SK-N-SH (cell line): ENCODE data around the gene UBE2D2. TPM values are rescaled to one million over a fixed set of nuclear protein-coding genes. Genes with fewer than 3 reads are reported as not detected.
"Not testable (repeated sequence)": the region's sequence is repeated elsewhere in the genome, so short reads cannot be mapped to it uniquely, and the experiment has no call there.

Experiments used
- CTCF ChIA-PET: fragments of 300-600, 350-600 bp; formaldehyde crosslinking; extraction: SDS; loops from one replicate; lab custom pipeline; 2021; lab: Yijun Ruan, JAX
- POLR2A ChIA-PET: fragments of 350-600 bp; sonication (Branson Sonifier 250); formaldehyde crosslinking; extraction: SDS; loops from one replicate; lab custom pipeline; 2020; ENCODE audit warnings: antibody characterized with exemption, inconsistent platforms; lab: Yijun Ruan, JAX
- DNase-seq: peaks from one replicate; pipeline ENCODE4 v3.0.0; 2012
- H2AFZ ChIP-seq: fragments of 200-600 bp; sonication (generic); 2 replicates; pipeline ENCODE4 v1.8.1; 2016; ENCODE audit warnings: antibody characterized with exemption, mild to moderate bottlenecking, low read depth
- H3F3A ChIP-seq: fragments of 200-600 bp; sonication (generic); replicated peaks from 2 replicates; pipeline ENCODE3; 2016; ENCODE audit warnings: antibody characterized with exemption, mild to moderate bottlenecking; ENCODE audit not compliant: insufficient read depth
- H3K27ac ChIP-seq, 2 experiments: fragments of 200-500 bp in 1 of 2; fragments of 200-600 bp in 1 of 2; sonication (Bioruptor generic) in 1 of 2; sonication (generic), shearing (Covaris generic) in 1 of 2; 2 replicates each; pipeline versions ENCODE4 v1.5.1 to v1.6.1; 2014 to 2016; ENCODE audit warnings: low read depth in 2 of 2, inconsistent platforms in 1 of 2, low read length in 1 of 2, mild to moderate bottlenecking in 1 of 2, mixed read lengths in 1 of 2
- H3K27me3 ChIP-seq: fragments of 200-600 bp; sonication (generic), shearing (Covaris generic); 2 replicates; pipeline ENCODE4 v1.6.1; 2016; ENCODE audit warnings: mixed run types; ENCODE audit not compliant: insufficient read depth
- H3K36me3 ChIP-seq, 2 experiments: fragments of 200-500 bp in 1 of 2; fragments of 200-600 bp in 1 of 2; sonication (Bioruptor generic) in 1 of 2; sonication (generic) in 1 of 2; replicated peaks in 1 of 2; 2 replicates each; pipeline versions ENCODE3 to v1.5.1; 2014 to 2016; ENCODE audit warnings: low read length in 1 of 2, mild to moderate bottlenecking in 1 of 2; ENCODE audit not compliant: insufficient read depth in 2 of 2, control insufficient read depth in 1 of 2
- H3K4me1 ChIP-seq, 2 experiments: fragments of 200-500 bp in 1 of 2; fragments of 200-600 bp in 1 of 2; sonication (Bioruptor generic) in 1 of 2; sonication (generic), shearing (Covaris generic) in 1 of 2; 2 replicates each; pipeline versions ENCODE4 v1.5.1 to v1.6.1; 2014 to 2016; ENCODE audit warnings: low read depth in 1 of 2, low read length in 1 of 2, mixed run types in 1 of 2; ENCODE audit not compliant: insufficient read depth in 2 of 2, control insufficient read depth in 1 of 2
- H3K4me2 ChIP-seq: fragments of 200-600 bp; sonication (generic), shearing (Covaris generic); 2 replicates; pipeline ENCODE4 v1.6.1; 2017; ENCODE audit warnings: mixed run types
- H3K4me3 ChIP-seq, 2 experiments: fragments of 200-500 bp in 1 of 2; fragments of 200-600 bp in 1 of 2; sonication (Bioruptor generic) in 1 of 2; sonication (generic), shearing (Covaris generic) in 1 of 2; 2 replicates each; pipeline versions ENCODE4 v1.5.1 to v1.8.1; 2014 to 2016; ENCODE audit warnings: low read depth in 2 of 2, inconsistent platforms in 1 of 2, low read length in 1 of 2, mild to moderate bottlenecking in 1 of 2, mixed read lengths in 1 of 2, moderate library complexity in 1 of 2
- H3K79me2 ChIP-seq: fragments of 200-600 bp; sonication (generic); 2 replicates; pipeline ENCODE4 v1.8.1; 2017; ENCODE audit warnings: mild to moderate bottlenecking; ENCODE audit not compliant: insufficient read depth
- H3K9ac ChIP-seq: fragments of 200-600 bp; sonication (generic); 2 replicates; pipeline ENCODE4 v1.6.1; 2017; ENCODE audit warnings: mixed run types
- H3K9me2 ChIP-seq: fragments of 200-600 bp; sonication (generic); 2 replicates; pipeline ENCODE4 v1.6.1; 2017; ENCODE audit warnings: mixed run types
- H3K9me3 ChIP-seq: fragments of 200-600 bp; sonication (generic); 2 replicates; pipeline ENCODE4 v1.6.1; 2017; ENCODE audit warnings: mixed run types, mild to moderate bottlenecking, moderate library complexity
- H4K20me1 ChIP-seq: fragments of 200-600 bp; sonication (generic); 2 replicates; pipeline ENCODE4 v1.6.1; 2017; ENCODE audit warnings: mild to moderate bottlenecking, mixed run types; ENCODE audit not compliant: insufficient read depth
- CHD2 ChIP-seq: fragments of 150-350 bp; IDR thresholded peaks from 2 replicates; pipeline ENCODE4 v1.6.1; 2018; ENCODE audit warnings: low read length; ENCODE audit not compliant: partially characterized antibody
- EP300 ChIP-seq, 2 experiments: IDR thresholded peaks; 2 replicates each; pipeline versions ENCODE4 v1.4.0 to v1.6.1; 2012; ENCODE audit warnings: borderline replicate concordance in 1 of 2, low read depth in 1 of 2, low read length in 1 of 2
- EZH2phosphoT487 ChIP-seq: fragments of 200-600 bp; sonication (generic); IDR thresholded peaks from 2 replicates; pipeline ENCODE4 v1.6.1; 2017; ENCODE audit warnings: low read depth, mixed run types, mild to moderate bottlenecking, antibody characterized with exemption, moderate library complexity, borderline replicate concordance
- FOSL2 ChIP-seq: IDR thresholded peaks from 2 replicates; pipeline ENCODE4 v1.4.0; 2012; ENCODE audit warnings: low read depth, mild to moderate bottlenecking, moderate library complexity, borderline replicate concordance
- FOXM1 ChIP-seq: IDR thresholded peaks from 2 replicates; pipeline ENCODE4 v1.4.0; 2012; ENCODE audit warnings: low read depth, mild to moderate bottlenecking
- MAX ChIP-seq: IDR thresholded peaks from 2 replicates; pipeline ENCODE4 v1.4.0; 2012; ENCODE audit warnings: low read depth
- MXI1 ChIP-seq: IDR thresholded peaks from 2 replicates; pipeline ENCODE4 v1.6.1; 2012; ENCODE audit warnings: mild to moderate bottlenecking, low read depth, low read length, improper control_type of control experiment
- RAD21 ChIP-seq: IDR thresholded peaks from 2 replicates; pipeline ENCODE4 v1.6.1; 2012; ENCODE audit warnings: mild to moderate bottlenecking, low read length
- RCOR1 ChIP-seq: fragments of 150-350 bp; IDR thresholded peaks from 2 replicates; pipeline ENCODE4 v1.6.1; 2017; ENCODE audit warnings: antibody characterized with exemption, low read length
- RFX5 ChIP-seq: IDR thresholded peaks from 2 replicates; pipeline ENCODE4 v1.6.1; 2012; ENCODE audit warnings: mild to moderate bottlenecking, improper control_type of control experiment, low read length
- TCF12 ChIP-seq: IDR thresholded peaks from 2 replicates; pipeline ENCODE4 v1.4.0; 2012
- WGBS: methylation state at CpG from one replicate; pipeline ENCODE4 v1.1.6; 2017; ENCODE audit warnings: low lambda C conversion rate; 5-methylcytosine and 5-hydroxymethylcytosine counted together
- polyA plus RNA-seq, 3 experiments: library from polyadenylated mRNA; depleted of rRNA; stranded (reverse); fragments of >200 nt; gene quantifications; 2 replicates each; pipeline ENCODE4 v1.2.3, GENCODE V29; 2012

UBE2D2 gene
- polyA plus RNA-seq, 1 of the 3 experiments (the other 2 are of a cell fraction): 24.5 TPM

GRCh38 chr5:139592289-139592688 lies 31.1 kb downstream of the UBE2D2 start (continued):
- TF ChIP-seq EZH2phosphoT487 (no peak), RFX5 (no peak), FOSL2 (no peak), EP300 (IDR thresholded peaks at IDR 0.05; ENCODE audit: borderline replicate concordance in 1 of 2, low read depth in 1 of 2, low read length in 1 of 2) (no peak), RCOR1 (no peak), MAX (no peak), MXI1 (no peak), CHD2 (no peak), RAD21 (no peak), FOXM1 (no peak)

GRCh38 chr5:139593076-139593475 lies 31.9 kb downstream of the UBE2D2 start:
- H3K9me2 ChIP-seq, H3K27ac ChIP-seq, POLR2A ChIA-PET, DNase-seq, H3K9ac ChIP-seq, H3K27me3 ChIP-seq, H3K4me3 ChIP-seq, H3K9me3 ChIP-seq, H2AFZ ChIP-seq, H3K4me2 ChIP-seq, H3K4me1 ChIP-seq: not testable (repeated sequence)
- WGBS: 92% methylated on average over 8 of the region's 8 CpGs
- H4K20me1 ChIP-seq: peaks cover 91% of the 10 kb centered on the region
- CTCF ChIA-PET: interaction anchor here (0.6 to 2.6 kb wide), 2 partner anchors 15 to 173 kb away, joined by 3 to 8 read pairs; no protein-coding TSS in a partner anchor
- peaks cover 99% of the 10 kb centered on the region for H3K79me2 ChIP-seq
- peaks cover 0 to 29% of the 10 kb centered on the region in 2 experiments for H3K36me3 ChIP-seq
- peaks cover 39% of the 10 kb centered on the region for H3F3A ChIP-seq

GRCh38 chr5:139593716-139594319 lies 32.7 kb downstream of the UBE2D2 start:
- Histone ChIP-seq H3K4me2 (peak overlapping the region; percentile 6; the same call in 1 of the 2 replicates), H3F3A (peaks cover 44% of the 10 kb centered on the region), H3K27ac (peak overlapping the region in 1 of 2 experiments; percentile 55; a peak in 2 of 4 replicates), H4K20me1 (peaks cover 92% of the 10 kb centered on the region), H2AFZ (no peak overlapping the region), H3K9me2 (no peaks in the 10 kb centered on the region), H3K9ac (no peak overlapping the region), H3K36me3 (peaks cover 0 to 30% of the 10 kb centered on the region in 2 experiments), H3K4me3 (no peak overlapping the region), H3K4me1 (no peaks in the 10 kb centered on the region), H3K79me2 (peaks cover 99% of the 10 kb centered on the region), H3K27me3 (no peaks in the 10 kb centered on the region), H3K9me3 (no peaks in the 10 kb centered on the region)
- ChIA-PET POLR2A (no interaction called here), CTCF (interaction anchor here (0.6 kb wide), 2 partner anchors 15 to 34 kb away, joined by 3 read pairs; no protein-coding TSS in a partner anchor)
- 45% methylated on average over 3 of the region's 3 CpGs for WGBS
- no peak for DNase-seq
- TF ChIP-seq TCF12 (no peak), FOSL2 (peak; percentile 31; the same call in 1 of the 2 replicates)
